GM10847 (cell line): ENCODE data around the gene MAPK8.

Experiments
- POLR2A ChIP-seq: IDR thresholded peaks from 2 replicates; pipeline ENCODE4 v1.6.1; 2011; ENCODE audit not compliant: insufficient read length; ENCODE audit errors: extremely low read depth

The MAPK8 gene

DNA sequence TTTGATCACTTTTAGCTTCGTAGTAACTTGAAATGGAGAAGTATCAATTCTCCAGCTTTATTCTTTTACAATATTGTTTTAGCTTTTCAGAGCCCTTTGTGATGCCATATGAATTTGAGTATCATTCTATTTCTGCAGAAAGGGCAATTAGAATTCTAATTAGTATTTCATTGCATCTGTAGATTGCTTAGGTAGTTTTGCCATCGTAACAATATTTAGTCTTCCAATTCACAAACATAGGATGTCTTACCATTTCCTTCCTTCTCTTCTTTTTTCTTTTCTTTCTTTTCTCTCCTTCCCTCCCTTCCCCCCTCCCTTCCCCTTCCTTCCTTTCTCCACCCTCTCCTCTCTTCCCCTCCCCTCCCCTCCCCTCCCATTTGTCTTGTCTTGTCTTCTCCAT, 105.0 kb downstream of the MAPK8 start:
- no peak for TF ChIP-seq POLR2A

DNA sequence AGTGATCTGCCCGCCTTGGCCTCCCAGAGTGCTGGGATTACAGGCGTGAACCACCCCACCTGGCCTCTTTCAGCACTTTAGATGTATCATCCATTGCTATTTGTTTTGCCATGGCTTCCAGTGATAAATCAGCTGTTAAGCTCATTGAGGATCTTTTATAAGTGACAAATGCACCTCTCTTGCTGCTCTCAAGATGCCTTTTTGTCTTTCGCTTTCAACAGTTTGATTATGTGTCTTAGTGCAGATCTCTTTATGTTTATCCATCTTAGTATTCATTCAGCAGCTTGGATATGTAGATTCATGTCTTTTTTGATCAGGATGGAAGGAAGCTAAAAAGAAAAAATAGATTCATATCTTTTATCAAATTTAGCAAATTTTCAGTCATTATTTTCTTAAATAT, 105.6 kb downstream of the MAPK8 start:
- TF ChIP-seq POLR2A, result no peak

DNA sequence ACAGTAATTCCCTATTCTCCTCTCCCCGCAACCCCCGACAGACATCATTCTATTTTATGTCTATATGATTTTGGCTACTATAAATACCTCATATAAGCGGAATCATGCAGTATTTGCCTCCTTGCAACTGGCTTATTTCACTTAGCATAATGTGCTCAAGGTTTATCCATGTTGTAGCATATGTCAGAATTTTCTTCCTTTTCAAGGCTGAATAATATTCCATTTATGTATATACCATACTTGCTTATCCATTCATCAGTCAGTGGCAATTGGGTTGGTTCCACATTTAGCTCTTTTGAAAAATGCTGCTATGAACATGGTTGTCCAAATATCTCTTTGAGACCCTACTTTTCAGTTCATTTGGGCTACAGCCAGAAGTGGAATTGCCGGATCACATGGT, 106.5 kb downstream of the MAPK8 start:
- no peak for TF ChIP-seq POLR2A

DNA sequence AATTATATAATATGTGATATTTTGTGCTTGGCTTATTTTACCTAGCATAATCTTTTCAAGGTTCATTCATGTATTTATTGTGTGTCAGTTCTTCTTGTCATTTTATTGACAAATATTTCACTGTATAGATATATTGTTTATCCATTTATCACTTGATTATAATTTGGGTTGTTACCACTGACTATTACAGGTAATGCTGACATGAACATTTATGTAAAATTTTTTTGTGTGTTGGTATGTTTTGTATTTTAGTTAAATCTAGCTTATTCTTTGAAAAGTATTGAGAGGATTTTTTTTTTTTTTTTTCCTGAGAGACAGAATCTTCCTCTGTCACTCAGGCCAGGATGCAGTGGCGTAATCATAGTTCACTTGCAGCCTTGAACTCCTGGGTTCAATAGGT, 107.7 kb downstream of the MAPK8 start:
- no peak for TF ChIP-seq POLR2A

DNA sequence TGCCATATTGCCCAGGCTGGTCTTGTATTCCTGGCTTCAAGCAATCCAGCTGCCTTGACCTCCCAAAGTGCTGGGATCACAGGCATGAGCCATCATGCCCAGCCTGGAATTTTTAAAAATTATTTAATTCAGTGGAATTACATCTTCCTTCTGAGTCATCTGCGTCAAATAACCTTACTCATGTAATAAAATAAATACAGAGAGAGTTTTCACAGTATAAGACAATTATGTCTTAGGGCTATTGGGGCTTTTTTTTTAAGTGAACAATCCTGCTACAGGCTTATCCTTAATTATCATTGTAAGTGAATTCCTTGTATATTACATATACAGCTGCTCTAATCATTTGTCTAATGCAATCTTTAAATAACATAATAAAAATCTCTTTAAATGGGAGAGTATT, 108.3 kb downstream of the MAPK8 start:
- no peak for TF ChIP-seq POLR2A

DNA sequence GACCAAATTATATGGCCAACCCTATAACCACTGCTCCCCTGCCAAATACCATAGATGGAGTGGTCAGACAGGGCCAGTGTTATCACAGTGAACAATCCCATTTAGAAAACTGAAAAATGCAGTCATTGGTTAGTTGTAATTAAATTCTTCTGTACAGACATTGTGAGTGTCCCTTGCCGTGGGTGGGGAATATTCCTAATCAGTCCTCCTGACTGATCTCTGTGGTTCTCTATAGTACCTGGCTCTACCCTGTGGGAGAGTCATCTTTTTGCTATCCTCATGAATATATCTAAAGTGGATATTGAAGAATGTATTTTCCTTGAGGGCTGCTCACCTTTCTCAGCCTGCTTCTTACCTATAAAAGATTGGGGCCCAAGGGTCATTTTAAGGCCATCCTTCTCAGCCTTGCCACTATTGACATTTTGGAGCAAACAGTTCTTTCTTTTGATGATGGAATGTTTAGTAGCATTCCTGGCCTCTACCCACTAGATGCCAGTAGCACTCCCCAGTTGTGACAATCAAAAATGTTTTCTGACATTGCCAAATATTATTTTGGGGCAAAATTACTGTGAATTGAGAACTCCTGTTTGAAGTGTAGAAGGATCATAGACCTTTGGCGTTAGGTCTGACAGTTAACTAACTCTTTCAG, 110.2 kb downstream of the MAPK8 start:
- TF ChIP-seq POLR2A, result no peak

DNA sequence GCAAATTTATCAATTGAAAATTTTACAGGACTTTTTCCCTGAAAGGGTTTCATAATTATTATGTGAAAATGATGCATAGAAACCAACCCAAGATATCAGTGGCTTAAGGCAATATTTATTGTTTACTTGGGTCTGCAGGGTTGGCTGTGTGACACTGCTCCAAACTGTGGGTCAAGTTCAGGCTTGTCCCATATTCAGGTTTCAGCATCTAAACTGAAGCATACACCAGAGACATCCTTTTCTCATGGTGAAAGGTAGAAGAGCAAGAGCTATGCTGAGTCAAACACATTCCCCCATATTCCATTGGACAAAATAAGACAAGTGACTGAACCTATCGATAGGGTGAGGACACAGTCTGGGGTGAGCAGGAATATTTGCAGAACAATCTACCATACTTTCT, 110.9 kb downstream of the MAPK8 start:
- TF ChIP-seq POLR2A, result no peak

DNA sequence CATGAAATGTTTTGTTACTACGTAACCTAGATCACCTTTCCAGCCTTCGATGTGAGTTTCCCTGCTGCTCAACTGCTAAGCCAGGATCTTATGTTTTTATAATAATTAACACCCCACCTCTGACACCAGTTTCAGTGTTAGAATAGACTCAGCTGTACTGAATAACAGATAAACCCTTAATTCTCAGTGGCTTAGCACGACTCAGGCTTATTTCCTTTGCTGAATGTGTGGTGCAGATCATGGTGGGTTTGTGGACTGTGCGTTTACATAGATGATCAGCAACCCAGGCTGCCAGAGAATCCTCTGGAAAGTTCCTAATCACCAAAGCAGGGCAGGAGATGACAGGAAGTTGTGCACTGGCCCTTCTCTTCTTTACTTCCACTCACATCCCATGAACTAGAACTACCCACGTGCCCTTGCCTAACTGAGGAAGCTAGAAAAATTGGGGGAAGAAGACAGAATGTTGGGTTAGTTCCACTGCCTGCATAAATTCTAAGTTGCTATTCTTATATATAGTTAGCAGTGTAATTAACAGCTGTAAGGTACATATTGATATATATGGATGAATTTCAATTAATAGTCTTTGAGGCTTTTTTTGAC, 111.8 kb downstream of the MAPK8 start:
- no peak for TF ChIP-seq POLR2A

DNA sequence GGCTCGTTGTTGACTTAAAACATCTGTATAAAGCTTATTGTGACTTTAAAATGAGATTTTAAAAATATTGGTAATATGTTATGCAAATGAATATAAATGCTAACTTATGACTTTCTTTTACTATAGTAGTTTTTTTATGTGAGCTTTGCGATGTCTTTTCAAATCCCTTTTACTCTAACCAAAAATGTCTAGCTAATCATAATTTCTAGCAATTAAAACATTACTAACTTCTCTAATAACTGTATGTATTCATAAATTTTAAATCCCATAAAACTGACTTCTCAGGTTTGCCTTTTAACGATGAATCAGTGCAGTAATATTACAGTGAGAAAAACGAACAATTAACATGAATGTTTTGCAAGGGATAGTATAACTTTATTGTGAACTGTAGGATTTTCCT, 113.2 kb downstream of the MAPK8 start:
- TF ChIP-seq POLR2A, result no peak

DNA sequence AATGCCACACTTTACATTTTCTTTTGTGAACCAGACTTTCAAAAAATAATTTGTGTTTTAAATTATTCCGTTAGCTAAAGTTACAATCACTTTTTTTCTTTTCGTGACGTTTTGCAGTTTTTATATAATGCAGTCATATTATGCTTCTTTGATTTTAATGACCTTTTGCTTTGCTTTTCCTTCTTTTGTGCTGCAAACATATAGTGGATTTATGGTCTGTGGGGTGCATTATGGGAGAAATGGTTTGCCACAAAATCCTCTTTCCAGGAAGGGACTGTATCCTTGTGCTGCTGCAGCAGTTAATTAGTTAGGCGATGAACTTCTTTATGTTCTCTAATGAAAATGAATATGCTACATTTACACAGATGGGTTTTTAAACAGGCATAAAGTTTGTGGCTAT, 117.4 kb downstream of the MAPK8 start:
- no peak for TF ChIP-seq POLR2A

DNA sequence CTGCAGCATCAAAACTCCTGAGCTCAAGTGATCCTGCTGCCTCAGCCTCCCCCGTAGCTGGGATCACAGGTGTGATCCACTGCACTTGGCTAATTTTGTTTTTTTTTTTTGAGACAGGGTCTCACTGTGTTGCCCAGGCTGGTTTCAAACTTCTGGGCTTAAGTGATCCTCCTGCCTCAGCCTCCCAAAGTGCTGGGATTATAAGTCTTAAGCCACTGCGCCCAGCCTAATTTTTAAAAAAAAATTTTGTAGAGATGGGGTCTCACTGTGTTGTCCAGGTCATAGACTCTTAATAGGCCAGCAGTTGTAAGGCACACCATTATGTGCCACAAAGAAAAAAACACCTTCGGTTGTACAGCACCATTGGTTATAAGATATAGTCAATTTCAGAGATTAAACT, 122.4 kb downstream of the MAPK8 start:
- TF ChIP-seq POLR2A, result no peak

DNA sequence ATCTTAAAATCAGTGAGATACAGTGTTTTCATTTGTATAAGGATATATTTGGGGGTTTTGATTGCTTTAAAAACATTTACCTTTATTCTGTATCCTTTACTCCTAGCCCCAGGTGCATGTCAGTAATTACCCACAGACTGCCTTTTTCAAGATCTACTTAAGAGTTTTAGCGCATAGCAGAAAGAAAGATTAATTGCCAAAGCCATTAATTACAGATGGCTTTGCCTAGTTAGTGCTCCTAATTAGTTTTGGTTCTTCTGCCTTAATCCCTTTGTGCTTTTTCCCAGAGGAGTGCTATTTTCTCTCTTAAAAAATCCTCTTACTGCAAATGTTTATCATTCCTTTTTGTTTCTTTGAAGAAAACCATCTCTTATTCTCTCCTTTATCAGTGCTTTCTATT, 122.8 kb downstream of the MAPK8 start:
- no peak for TF ChIP-seq POLR2A

DNA sequence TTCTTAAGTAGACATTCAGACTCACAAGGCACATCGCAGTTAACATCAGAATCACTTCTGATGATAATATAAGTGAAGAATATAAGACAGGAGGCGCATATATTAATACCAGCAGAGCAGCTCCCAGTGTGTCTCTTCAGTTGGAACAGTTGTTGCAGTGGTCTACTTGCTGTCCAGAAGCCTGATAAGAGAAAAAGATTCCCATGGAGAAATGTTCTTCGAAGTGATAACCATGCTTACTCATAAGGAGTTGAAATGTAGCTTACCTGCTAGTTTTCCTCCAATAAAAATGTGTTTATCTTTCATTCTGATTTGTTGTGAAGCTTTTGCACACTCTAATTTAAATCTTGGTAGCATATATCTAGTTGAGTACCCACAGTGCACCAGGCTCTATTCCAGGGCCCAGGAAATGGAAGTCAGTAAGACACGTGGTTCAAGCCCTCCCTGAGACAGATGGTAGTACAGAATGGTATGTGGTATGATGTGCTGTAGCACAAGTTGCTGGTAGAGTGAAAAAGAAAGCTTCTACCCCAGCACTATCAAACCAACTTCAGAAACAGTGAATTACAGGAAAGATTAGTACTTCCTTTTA, 124.0 kb downstream of the MAPK8 start:
- no peak for TF ChIP-seq POLR2A

DNA sequence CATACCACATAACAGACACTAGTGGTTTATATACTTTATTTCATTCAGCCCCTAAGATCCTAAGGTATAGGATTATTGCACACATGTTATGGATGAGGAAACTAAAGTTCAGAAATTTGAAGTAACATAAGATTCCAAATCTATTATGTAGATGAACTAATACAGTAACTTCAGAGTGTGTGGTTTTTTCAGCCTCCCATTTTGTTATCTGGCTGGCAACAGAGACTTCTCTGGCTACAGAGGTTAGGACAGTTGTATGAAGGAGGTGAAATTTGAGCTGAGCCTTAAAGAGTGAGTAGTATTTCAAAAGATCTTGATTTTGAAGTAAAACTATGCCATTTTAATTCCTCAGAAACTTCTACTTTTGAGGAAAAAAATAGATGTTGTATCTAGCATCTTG, 125.4 kb downstream of the MAPK8 start:
- no peak for TF ChIP-seq POLR2A

DNA sequence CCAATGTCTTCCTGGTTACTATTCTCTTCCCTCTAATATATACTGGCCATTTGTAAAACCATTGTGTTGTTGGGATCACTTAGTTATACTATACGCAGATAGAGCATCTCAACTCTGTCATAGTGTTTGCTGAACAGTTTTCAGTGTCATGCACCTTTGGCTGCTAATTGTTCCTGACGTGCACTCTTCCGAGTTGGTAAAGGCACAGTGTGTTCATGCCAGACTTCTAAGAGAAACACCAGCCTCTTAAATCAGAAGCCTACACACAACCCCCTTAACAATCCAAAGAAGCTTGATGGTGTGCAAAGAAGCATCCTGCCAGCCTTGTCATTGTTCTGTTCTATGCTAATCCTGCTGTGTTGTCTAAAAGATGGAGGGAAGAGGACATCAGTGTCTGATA, 131.1 kb downstream of the MAPK8 start:
- no peak for TF ChIP-seq POLR2A

DNA sequence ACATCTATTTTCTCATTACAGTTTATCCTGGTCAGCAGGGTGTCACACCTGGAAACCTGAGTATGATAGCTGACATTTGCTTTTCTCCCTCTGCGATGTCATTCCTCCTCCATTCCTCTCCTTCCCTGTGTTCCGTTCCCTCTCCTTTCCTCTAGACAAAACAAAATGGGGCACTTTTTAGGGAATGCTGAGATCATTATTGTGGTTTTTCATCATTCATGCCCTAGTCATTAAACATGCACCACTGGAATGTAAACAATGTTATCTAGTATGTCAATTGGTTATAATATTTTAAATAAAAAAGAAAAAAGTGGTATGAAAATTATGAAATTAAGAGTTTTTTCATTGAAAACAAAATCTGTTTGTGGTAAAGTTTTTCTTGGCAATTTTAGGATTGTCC, 132.6 kb downstream of the MAPK8 start:
- no peak for TF ChIP-seq POLR2A

DNA sequence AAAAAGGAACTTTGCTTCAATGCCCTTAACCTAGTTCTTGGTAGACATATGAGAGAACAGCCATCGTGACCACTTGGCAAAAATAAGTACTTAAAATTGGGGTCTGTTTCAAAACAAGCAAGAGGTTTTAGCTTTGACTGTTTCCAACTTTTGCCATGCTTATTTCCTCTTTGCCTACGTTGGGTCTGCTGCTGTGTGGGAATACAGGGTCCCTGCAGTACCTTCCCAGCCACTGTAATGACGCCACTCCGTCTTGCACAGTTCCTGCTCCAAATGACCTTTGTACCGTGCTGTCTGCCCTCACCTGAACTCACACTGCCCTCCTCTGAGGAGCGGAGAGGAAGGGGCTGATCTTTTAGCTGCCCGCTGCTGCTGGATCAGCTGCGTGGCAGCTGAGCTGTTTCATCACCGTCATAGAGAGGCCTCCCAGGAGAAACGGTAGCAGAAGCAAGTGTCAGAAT, 133.1 kb downstream of the MAPK8 start:
- no peak for TF ChIP-seq POLR2A
